Islet of Langerhans (tissue), 1 donor: ENCODE results near the gene EYS.

Source experiments
- FAIRE-seq: peaks from one replicate; lab custom pipeline; 2011; peaks lifted over from hg19 to GRCh38; lab: Jason Lieb, UNC

EYS gene

GRCh38 chr6:64123761-64124633, 1583.0 kb downstream of the EYS start:
- no peak for FAIRE-seq

- FAIRE-seq, result no peak
Measured at GRCh38 chr6:64122712-64123375, 1584.2 kb downstream of the EYS start.

GRCh38 chr6:64121011-64121565, 1585.9 kb downstream of the EYS start:
- FAIRE-seq, result no peak

GRCh38 chr6:64113704-64114103, 1593.3 kb downstream of the EYS start:
- no peak for FAIRE-seq

GRCh38 chr6:64104051-64104450, 1603.0 kb downstream of the EYS start:
- FAIRE-seq, result no peak

- FAIRE-seq, result no peak
Measured at GRCh38 chr6:64103480-64103879, 1603.5 kb downstream of the EYS start.

GRCh38 chr6:64100702-64101303, 1606.2 kb downstream of the EYS start:
- no peak for FAIRE-seq

GRCh38 chr6:64090352-64090751, 1616.7 kb downstream of the EYS start:
- no peak for FAIRE-seq

GRCh38 chr6:64085126-64085525, 1621.9 kb downstream of the EYS start:
- no peak for FAIRE-seq

GRCh38 chr6:64084185-64084663, 1622.8 kb downstream of the EYS start:
- FAIRE-seq, result no peak

- no peak for FAIRE-seq
Measured at GRCh38 chr6:64083261-64083660, 1623.8 kb downstream of the EYS start.

- FAIRE-seq, result no peak
Measured at GRCh38 chr6:64081453-64081852, 1625.6 kb downstream of the EYS start.

- no peak for FAIRE-seq
Measured at GRCh38 chr6:64074981-64075380, 1632.0 kb downstream of the EYS start.

- no peak for FAIRE-seq
Measured at GRCh38 chr6:64072686-64073085, 1634.3 kb downstream of the EYS start.

GRCh38 chr6:64064919-64065318, 1642.1 kb downstream of the EYS start:
- no peak for FAIRE-seq

GRCh38 chr6:64062960-64063683, 1643.9 kb downstream of the EYS start:
- no peak for FAIRE-seq

- no peak for FAIRE-seq
Measured at GRCh38 chr6:64054861-64055260, 1652.2 kb downstream of the EYS start.

- FAIRE-seq, result no peak
Measured at GRCh38 chr6:64050590-64050989, 1656.4 kb downstream of the EYS start.

- no peak for FAIRE-seq
Measured at GRCh38 chr6:64049736-64050135, 1657.3 kb downstream of the EYS start.

- no peak for FAIRE-seq
Measured at GRCh38 chr6:64046746-64047208, 1660.2 kb downstream of the EYS start.

GRCh38 chr6:64041373-64041772, 1665.7 kb downstream of the EYS start:
- no peak for FAIRE-seq

- FAIRE-seq, result no peak
Measured at GRCh38 chr6:64040113-64040512, 1666.9 kb downstream of the EYS start.
